Measurements from ENCODE around the gene STK35.

STK35 gene

DNA sequence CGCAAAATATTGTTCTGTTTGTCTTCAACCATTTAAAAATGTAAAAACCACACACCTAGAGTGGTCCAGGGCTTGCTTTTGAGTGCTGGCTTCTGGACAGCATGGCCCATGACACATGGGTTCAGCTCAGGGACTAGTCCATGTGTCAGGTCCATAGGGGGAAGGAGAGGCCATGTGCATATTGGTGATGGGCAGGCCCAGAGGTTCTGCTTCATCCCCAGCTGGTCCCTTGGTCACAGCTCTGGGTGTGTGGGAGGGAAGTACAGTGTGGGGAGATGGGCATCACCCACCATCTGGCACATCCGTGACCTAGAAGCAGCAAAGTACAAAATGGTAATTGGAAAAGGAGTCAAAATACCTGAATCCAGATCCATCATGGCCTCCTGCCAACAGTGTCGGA is 50.7 kb downstream of the STK35 start:
- Histone ChIP-seq H4K8ac (ENCODE audit: low read length) (no peak overlapping the region), H3K4ac (ENCODE audit: low read depth in 1 of 2, low read length in 2 of 2) (no peak overlapping the region), H3K9ac (ENCODE audit: low read length) (peak overlapping the region; percentile 52), H2BK120ac (ENCODE audit: low read depth, low read length) (no peak overlapping the region), H2AFZ (ENCODE audit: low read depth, low read length) (no peak overlapping the region), H2BK15ac (ENCODE audit: low read depth, poor library complexity, severe bottlenecking) (no peak overlapping the region), H3K14ac (ENCODE audit: low read length in 2 of 2) (peak overlapping the region in 1 of 2 experiments; percentile 26), H4K91ac (ENCODE audit: low read length) (no peak overlapping the region), H3K4me1 (ENCODE audit: control insufficient read depth, insufficient read depth, low read depth, low read length) (peaks cover 3% of the 10 kb centered on the region), H3K27ac (ENCODE audit: low read length, poor library complexity, severe bottlenecking) (no peak overlapping the region), H2AK5ac (ENCODE audit: low read length, severe bottlenecking) (no peak overlapping the region), H2BK5ac (ENCODE audit: low read depth, low read length, poor library complexity, severe bottlenecking) (no peak overlapping the region), H3K23ac (ENCODE audit: low read length in 2 of 2) (no peak overlapping the region), H2BK12ac (ENCODE audit: low read length in 2 of 2) (no peak overlapping the region), H3K4me2 (ENCODE audit: low read length, poor library complexity, severe bottlenecking) (no peak overlapping the region), H3K4me3 (ENCODE audit: insufficient read depth in 1 of 2, low read depth in 1 of 2, low read length in 2 of 2) (no peak overlapping the region), H3K79me1 (replicated peaks; ENCODE audit: low read length, poor library complexity, severe bottlenecking) (peaks cover 13% of the 10 kb centered on the region), H3K9me3 (ENCODE audit: control insufficient read depth, low read length) (no peaks in the 10 kb centered on the region), H3K18ac (ENCODE audit: low read depth in 1 of 2, low read length in 2 of 2) (peak overlapping the region in 1 of 2 experiments; percentile 28), H3K27me3 (ENCODE audit: control insufficient read depth in 1 of 2, insufficient read depth in 1 of 2, low read length in 2 of 2) (no peaks in the 10 kb centered on the region), H3K36me3 (ENCODE audit: control insufficient read depth in 1 of 2, insufficient read depth in 2 of 2, low read depth in 1 of 2, low read length in 2 of 2) (peaks cover 10 to 20% of the 10 kb centered on the region in 2 experiments)
- WGBS, result 55% methylated on average over 2 of the region's 3 CpGs
- DNase-seq, result no peak

GRCh38 chr20:2153326-2153725 is 51.7 kb downstream of the STK35 start:
- H3K27me3 ChIP-seq (ENCODE audit: control insufficient read depth in 1 of 2, insufficient read depth in 1 of 2, low read length in 2 of 2), result no peaks in the 10 kb centered on the region
- no peak overlapping the region for H2BK120ac ChIP-seq (ENCODE audit: low read depth, low read length)
- no peak overlapping the region for H4K8ac ChIP-seq (ENCODE audit: low read length)
- WGBS, result 94% methylated on average over 4 of the region's 4 CpGs
- H2BK5ac ChIP-seq (ENCODE audit: low read depth, low read length, poor library complexity, severe bottlenecking), result no peak overlapping the region
- H3K23ac ChIP-seq (ENCODE audit: low read length in 2 of 2), result no peak overlapping the region
- H3K9ac ChIP-seq (ENCODE audit: low read length), result no peak overlapping the region
- H3K4me2 ChIP-seq (ENCODE audit: low read length, poor library complexity, severe bottlenecking), result no peak overlapping the region
- no peak overlapping the region for H4K91ac ChIP-seq (ENCODE audit: low read length)
- DNase-seq, result no peak
- H3K79me1 ChIP-seq (replicated peaks; ENCODE audit: low read length, poor library complexity, severe bottlenecking), result peaks cover 7% of the 10 kb centered on the region
- no peaks in the 10 kb centered on the region for H3K9me3 ChIP-seq (ENCODE audit: control insufficient read depth, low read length)
- H2BK15ac ChIP-seq (ENCODE audit: low read depth, poor library complexity, severe bottlenecking), result no peak overlapping the region
- no peak overlapping the region for H3K14ac ChIP-seq (ENCODE audit: low read length in 2 of 2)
- H3K4me1 ChIP-seq (ENCODE audit: control insufficient read depth, insufficient read depth, low read depth, low read length), result peaks cover 3% of the 10 kb centered on the region
- no peak overlapping the region for H3K4ac ChIP-seq (ENCODE audit: low read depth in 1 of 2, low read length in 2 of 2)
- H2AFZ ChIP-seq (ENCODE audit: low read depth, low read length), result no peak overlapping the region
- no peak overlapping the region for H2BK12ac ChIP-seq (ENCODE audit: low read length in 2 of 2)
- H3K36me3 ChIP-seq (ENCODE audit: control insufficient read depth in 1 of 2, insufficient read depth in 2 of 2, low read depth in 1 of 2, low read length in 2 of 2), result peaks cover 9 to 14% of the 10 kb centered on the region in 2 experiments
- no peak overlapping the region for H3K4me3 ChIP-seq (ENCODE audit: insufficient read depth in 1 of 2, low read depth in 1 of 2, low read length in 2 of 2)
- no peak overlapping the region for H3K18ac ChIP-seq (ENCODE audit: low read depth in 1 of 2, low read length in 2 of 2)
- no peak overlapping the region for H3K27ac ChIP-seq (ENCODE audit: low read length, poor library complexity, severe bottlenecking)
- no peak overlapping the region for H2AK5ac ChIP-seq (ENCODE audit: low read length, severe bottlenecking)

DNA sequence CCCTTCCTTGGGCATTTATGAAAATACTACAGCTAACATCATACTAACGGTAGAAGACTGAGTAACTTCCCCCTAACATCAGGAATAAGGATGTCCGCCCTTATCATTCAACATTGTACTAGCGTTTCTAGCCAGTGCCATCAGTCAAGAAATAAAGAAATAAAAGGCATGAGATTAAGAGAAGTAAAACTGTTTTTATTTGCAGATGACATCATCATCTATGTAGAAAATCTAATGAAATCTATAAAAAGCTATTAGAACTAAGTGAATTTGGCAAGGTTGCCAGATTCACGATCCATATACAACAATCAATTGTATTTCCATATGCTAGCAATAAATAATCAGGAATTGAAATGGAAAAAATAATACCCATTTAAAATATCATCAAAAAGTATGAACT is 54.6 kb downstream of the STK35 start:
- no peaks in the 10 kb centered on the region for H3K36me3 ChIP-seq (ENCODE audit: control insufficient read depth in 1 of 2, insufficient read depth in 2 of 2, low read depth in 1 of 2, low read length in 2 of 2)
- no peak overlapping the region for H2BK120ac ChIP-seq (ENCODE audit: low read depth, low read length)
- H3K4me1 ChIP-seq (ENCODE audit: control insufficient read depth, insufficient read depth, low read depth, low read length), result peaks cover 1% of the 10 kb centered on the region
- no peak overlapping the region for H3K27ac ChIP-seq (ENCODE audit: low read length, poor library complexity, severe bottlenecking)
- H2BK12ac ChIP-seq (ENCODE audit: low read length in 2 of 2), result no peak overlapping the region
- DNase-seq, result no peak
- H4K8ac ChIP-seq (ENCODE audit: low read length), result no peak overlapping the region
- H3K4me2 ChIP-seq (ENCODE audit: low read length, poor library complexity, severe bottlenecking), result no peak overlapping the region
- no peak overlapping the region for H2AFZ ChIP-seq (ENCODE audit: low read depth, low read length)
- H3K4me3 ChIP-seq (ENCODE audit: insufficient read depth in 1 of 2, low read depth in 1 of 2, low read length in 2 of 2), result no peak overlapping the region
- H3K79me1 ChIP-seq (replicated peaks; ENCODE audit: low read length, poor library complexity, severe bottlenecking), result no peaks in the 10 kb centered on the region
- no peak overlapping the region for H2BK15ac ChIP-seq (ENCODE audit: low read depth, poor library complexity, severe bottlenecking)
- H3K9ac ChIP-seq (ENCODE audit: low read length), result no peak overlapping the region
- peaks cover 0 to 3% of the 10 kb centered on the region in 2 experiments for H3K27me3 ChIP-seq (ENCODE audit: control insufficient read depth in 1 of 2, insufficient read depth in 1 of 2, low read length in 2 of 2)
- WGBS, result 92% methylated on average over 1 of the region's 4 CpGs
- no peak overlapping the region for H4K91ac ChIP-seq (ENCODE audit: low read length)
- H3K4ac ChIP-seq (ENCODE audit: low read depth in 1 of 2, low read length in 2 of 2), result no peak overlapping the region
- no peaks in the 10 kb centered on the region for H3K9me3 ChIP-seq (ENCODE audit: control insufficient read depth, low read length)
- H3K18ac ChIP-seq (ENCODE audit: low read depth in 1 of 2, low read length in 2 of 2), result no peak overlapping the region
- no peak overlapping the region for H2BK5ac ChIP-seq (ENCODE audit: low read depth, low read length, poor library complexity, severe bottlenecking)
- H2AK5ac ChIP-seq (ENCODE audit: low read length, severe bottlenecking), result no peak overlapping the region
- H3K23ac ChIP-seq (ENCODE audit: low read length in 2 of 2), result no peak overlapping the region
- H3K14ac ChIP-seq (ENCODE audit: low read length in 2 of 2), result no peak overlapping the region

DNA sequence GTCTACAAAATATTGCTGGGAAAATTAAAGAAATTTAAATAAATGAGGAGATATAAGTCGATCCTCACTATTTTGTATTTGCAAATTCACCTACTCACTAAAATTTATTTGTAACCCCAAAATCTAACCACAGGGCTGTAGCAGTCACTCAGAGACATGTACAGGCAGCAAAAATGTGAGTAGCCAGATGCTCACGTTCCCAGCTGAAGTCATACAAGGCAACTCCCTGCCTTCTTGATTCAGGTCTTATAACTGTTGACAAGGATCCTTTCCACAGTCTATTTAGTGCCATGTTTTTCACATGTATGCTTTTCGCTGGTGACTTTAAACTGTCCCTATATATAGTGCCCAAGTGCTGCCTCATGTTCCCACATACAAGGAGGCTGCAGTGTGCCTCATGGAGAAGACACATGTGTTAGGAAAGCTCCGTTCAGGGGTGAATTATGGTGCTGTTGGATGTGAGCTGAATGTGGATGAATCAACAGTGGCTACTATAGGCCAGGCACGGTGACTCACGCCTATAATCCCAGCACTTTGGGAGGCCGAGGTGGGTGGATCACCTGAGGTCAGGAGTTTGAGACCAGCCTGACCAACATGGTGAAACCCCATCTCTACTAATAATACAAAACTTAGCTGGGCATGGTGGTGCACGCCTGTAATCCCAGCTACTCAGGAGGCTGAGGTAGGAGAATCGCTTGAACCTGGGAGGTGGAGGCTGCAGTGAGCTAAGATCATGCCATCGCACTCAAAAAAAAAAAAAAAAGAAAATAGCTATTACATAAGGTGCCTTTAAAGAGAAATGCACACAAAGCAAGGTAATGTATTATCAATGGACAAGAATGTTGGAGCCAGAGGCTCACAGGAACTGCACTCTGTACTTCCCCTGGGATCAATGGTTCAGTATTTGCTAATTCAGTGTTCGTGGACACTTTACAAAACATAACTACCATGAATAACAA is 55.3 kb downstream of the STK35 start:
- no peak overlapping the region for H2AK5ac ChIP-seq (ENCODE audit: low read length, severe bottlenecking)
- no peak overlapping the region for H3K23ac ChIP-seq (ENCODE audit: low read length in 2 of 2)
- H4K8ac ChIP-seq (ENCODE audit: low read length), result no peak overlapping the region
- no peak overlapping the region for H3K4me3 ChIP-seq (ENCODE audit: insufficient read depth in 1 of 2, low read depth in 1 of 2, low read length in 2 of 2)
- no peak overlapping the region for H2AFZ ChIP-seq (ENCODE audit: low read depth, low read length)
- no peak for DNase-seq
- H3K36me3 ChIP-seq (ENCODE audit: control insufficient read depth in 1 of 2, insufficient read depth in 2 of 2, low read depth in 1 of 2, low read length in 2 of 2), result no peaks in the 10 kb centered on the region
- no peak overlapping the region for H3K14ac ChIP-seq (ENCODE audit: low read length in 2 of 2)
- no peak overlapping the region for H2BK15ac ChIP-seq (ENCODE audit: low read depth, poor library complexity, severe bottlenecking)
- H3K27me3 ChIP-seq (ENCODE audit: control insufficient read depth in 1 of 2, insufficient read depth in 1 of 2, low read length in 2 of 2), result peaks cover 0 to 3% of the 10 kb centered on the region in 2 experiments
- no peak overlapping the region for H4K91ac ChIP-seq (ENCODE audit: low read length)
- H3K4me2 ChIP-seq (ENCODE audit: low read length, poor library complexity, severe bottlenecking), result no peak overlapping the region
- H3K4me1 ChIP-seq (ENCODE audit: control insufficient read depth, insufficient read depth, low read depth, low read length), result peaks cover 1% of the 10 kb centered on the region
- H3K18ac ChIP-seq (ENCODE audit: low read depth in 1 of 2, low read length in 2 of 2), result no peak overlapping the region
- no peaks in the 10 kb centered on the region for H3K79me1 ChIP-seq (replicated peaks; ENCODE audit: low read length, poor library complexity, severe bottlenecking)
- no peak overlapping the region for H3K9ac ChIP-seq (ENCODE audit: low read length)
- no peaks in the 10 kb centered on the region for H3K9me3 ChIP-seq (ENCODE audit: control insufficient read depth, low read length)
- no peak overlapping the region for H3K27ac ChIP-seq (ENCODE audit: low read length, poor library complexity, severe bottlenecking)
- no peak overlapping the region for H3K4ac ChIP-seq (ENCODE audit: low read depth in 1 of 2, low read length in 2 of 2)
- H2BK5ac ChIP-seq (ENCODE audit: low read depth, low read length, poor library complexity, severe bottlenecking), result no peak overlapping the region
- 89% methylated on average over 10 of the region's 11 CpGs for WGBS
- H2BK120ac ChIP-seq (ENCODE audit: low read depth, low read length), result no peak overlapping the region
- no peak overlapping the region for H2BK12ac ChIP-seq (ENCODE audit: low read length in 2 of 2)
